GM19025 (cell line): ENCODE results near the gene ORAI3.

Experiments used
- ATAC-seq: cut with Tn5 transposase; IDR thresholded peaks from one replicate; pipeline ENCODE4 v1.9.1; 2021; ENCODE audit warnings: mild to moderate bottlenecking, low read depth, moderate library complexity; ENCODE audit not compliant: unreplicated experiment

ORAI3 gene

GRCh38 chr16:30966033-30966619, 17.3 kb downstream of the ORAI3 start:
- no peak for ATAC-seq

DNA sequence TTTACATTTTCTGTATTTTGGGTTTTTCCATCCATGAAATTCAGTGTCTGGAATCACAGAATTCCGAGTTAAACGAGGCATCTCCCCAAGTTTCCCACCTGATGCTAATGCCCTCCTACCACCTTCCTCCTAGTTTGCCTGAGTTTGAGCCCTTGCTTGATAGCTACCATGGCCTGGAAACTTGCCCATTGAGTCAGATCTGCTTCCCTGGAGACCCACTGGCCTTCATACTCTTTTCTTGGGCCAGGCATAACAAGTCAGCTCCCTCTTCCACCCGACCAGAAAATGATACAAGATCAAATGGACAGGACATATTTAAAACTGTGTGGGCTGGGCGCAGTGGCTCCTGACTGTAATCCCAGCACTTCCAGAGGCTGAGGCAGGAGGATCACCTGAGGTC, 18.9 kb downstream of the ORAI3 start:
- ATAC-seq, result no peak

DNA sequence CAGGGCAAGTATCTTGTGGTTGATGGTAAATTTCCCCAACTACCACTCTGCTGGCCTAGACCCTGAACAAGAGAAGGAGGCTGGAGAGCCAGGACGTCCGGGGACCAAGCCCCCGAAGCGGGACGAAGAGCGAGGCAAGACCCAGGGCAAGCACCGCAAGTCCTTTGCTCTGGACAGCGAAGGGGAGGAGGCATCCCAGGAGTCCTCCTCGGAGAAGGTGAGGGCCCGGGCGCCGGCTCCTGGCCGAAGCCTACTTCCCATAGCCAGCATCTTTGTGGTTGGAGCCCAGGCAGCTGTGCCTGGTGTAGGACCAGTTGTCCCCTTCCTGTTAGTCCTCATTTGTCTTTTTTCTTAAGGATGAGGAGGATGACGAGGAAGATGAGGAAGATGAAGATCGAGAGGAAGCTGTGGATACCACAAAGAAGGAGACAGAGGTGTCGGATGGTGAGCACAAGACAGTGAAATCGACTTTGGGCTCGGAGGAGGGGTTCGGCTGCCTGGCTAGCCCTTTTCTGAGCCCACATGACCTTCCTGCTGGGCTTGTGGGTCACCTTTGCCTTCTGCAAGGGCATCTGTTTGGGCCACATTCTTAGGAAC, 20.5 kb downstream of the ORAI3 start:
- ATAC-seq, result no peak

- ATAC-seq, result no peak
These were observed 22.4 kb downstream of the ORAI3 start for GRCh38 chr16:30971298-30971697.

GRCh38 chr16:30972872-30973271, 24.0 kb downstream of the ORAI3 start:
- no peak for ATAC-seq

DNA sequence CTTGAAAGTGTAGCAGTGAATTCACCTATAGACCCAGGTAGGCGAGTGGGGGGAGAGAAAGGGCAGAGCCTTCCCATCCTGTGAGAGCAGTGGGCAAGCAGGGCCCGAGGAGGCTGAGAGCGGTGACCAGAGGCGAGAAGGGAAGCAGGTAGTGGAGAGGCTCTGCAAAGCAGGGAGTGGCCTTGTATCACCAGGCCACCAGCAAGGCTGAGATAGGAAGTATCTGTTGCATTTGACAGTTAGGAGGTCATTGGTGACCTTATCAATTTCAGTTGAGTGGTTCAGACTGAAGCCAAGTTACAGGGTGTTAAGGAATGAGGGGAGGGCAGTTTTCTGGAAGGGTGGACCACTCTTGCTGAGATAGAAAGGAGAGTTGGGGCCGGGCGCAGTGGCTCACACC, 25.5 kb downstream of the ORAI3 start:
- no peak for ATAC-seq

GRCh38 chr16:30976486-30976885, 27.6 kb downstream of the ORAI3 start:
- no peak for ATAC-seq

DNA sequence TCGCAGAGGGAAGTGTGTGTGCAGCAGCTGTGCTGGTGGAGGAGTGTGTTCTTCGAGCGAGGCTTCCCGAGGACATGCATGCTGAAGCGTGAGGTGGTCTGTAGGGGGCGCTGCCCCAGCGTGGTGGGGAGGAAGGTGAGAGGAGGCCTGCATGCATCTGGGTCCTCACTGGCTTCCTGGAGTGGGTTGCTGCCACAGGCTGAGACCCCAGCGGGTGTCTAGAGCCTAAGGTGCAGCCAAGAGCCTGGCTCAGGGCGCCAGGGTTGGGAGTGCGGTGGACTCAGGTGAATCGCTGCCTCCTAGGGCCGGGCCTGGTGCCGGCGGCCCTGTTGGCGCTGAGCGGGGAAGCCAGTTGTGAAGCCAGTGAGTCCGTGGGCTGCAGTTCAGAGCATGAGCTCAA, 28.6 kb downstream of the ORAI3 start:
- ATAC-seq, result no peak

- ATAC-seq, result no peak
These were observed 30.5 kb downstream of the ORAI3 start for GRCh38 chr16:30979170-30980022.

DNA sequence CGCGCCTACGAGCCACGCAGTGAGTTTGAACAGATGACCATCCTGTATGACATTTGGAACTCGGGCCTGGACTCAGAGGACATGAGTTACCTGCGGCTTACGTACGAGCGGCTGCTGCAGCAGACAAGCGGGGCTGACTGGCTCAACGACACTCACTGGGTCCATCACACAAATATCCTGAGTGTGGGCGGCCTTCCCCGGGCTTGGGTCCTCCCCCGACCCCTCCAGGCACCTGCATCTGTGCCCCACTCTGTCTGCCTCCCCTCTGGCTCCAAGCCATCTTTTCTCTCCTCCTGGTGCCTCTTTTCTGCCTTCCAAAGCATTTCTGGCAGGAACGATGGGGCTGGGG, 31.1 kb downstream of the ORAI3 start:
- ATAC-seq, result no peak

- no peak for ATAC-seq
These were observed 31.6 kb downstream of the ORAI3 start for GRCh38 chr16:30980434-30980833.

GRCh38 chr16:30980959-30981358, 32.1 kb downstream of the ORAI3 start:
- ATAC-seq, result no peak

DNA sequence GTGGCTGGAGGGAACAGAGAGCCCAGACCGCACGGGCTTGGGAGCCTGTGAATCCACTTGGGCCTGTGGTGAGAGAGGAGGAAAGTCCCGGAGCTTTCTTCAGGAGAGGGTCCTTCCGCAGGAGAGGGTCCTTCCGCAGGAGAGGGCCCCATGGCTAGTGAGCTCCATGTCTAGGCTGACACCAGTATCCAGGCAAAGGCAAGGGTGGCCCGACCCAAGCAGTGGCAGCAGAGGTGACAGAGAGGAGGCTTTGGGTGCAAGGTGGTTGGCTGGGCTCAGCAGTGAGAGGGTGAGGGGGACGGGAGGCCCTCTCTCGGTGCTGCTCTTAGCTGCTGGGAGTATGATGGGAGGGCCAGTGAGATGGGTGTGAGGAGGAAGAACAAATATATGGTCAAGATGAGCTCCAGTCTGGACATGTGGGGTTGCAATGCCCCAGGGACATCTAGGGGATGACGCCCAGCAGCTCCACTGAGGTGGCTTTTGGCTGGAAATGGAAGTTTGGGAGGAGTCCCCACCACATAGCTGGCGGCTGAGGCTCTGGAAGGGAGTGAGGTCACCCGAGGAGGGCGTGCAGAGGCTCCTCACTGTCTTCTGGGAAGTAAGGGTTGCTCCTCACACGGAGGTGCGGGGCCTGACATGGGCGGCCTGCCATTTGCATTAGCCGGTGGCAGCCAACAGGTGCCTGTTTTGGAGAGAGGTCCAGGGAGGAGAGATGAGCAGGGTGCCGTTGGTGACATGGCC, 33.9 kb downstream of the ORAI3 start:
- ATAC-seq, result no peak

GRCh38 chr16:30983289-30983889, 34.5 kb downstream of the ORAI3 start:
- no peak for ATAC-seq

- ATAC-seq, result no peak
These were observed 35.2 kb downstream of the ORAI3 start for GRCh38 chr16:30983898-30984610.

DNA sequence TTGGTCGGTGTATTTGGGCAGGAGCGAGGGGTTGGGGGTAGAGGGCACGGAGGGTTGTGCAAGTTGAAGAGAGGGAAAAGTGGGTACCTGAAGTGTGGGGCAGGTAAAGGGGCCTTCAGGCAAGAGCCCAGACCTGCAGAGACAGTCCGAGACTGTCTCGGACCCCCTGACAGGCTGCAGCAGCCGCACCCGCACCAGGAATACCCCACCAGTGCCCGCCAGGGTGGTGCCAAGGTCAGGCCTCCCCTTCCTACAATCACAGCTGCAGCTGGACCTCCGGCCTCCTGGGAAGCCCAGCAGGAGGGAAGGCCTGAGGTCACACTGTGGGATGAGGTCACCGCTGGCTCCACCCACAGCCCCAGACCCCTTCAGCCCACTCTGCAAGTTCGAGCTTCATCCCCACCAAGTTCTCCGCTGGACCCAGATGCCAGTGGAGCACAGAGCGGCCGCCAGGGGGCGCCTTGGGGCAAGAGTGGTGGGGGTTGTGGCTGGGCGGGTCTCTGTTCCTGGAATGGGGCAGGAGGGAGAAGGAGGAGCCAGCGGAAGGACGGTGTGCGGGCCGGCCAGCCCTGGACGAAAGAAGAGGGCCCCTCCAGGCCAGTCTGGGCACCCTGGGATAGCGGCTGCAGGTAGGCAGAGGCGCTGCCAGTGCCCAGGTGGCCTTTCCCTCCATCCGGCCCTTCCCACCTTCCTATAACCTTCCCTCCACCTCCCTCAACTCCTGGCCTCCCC, 36.0 kb downstream of the ORAI3 start, which contains the start of gene HSD3B7:
HSD3B7 (plus strand) TSS at position 539 of the 732 bp plus-strand sequence. CDS start 452 bp downstream, outside the sequence.
- no peak for ATAC-seq

DNA sequence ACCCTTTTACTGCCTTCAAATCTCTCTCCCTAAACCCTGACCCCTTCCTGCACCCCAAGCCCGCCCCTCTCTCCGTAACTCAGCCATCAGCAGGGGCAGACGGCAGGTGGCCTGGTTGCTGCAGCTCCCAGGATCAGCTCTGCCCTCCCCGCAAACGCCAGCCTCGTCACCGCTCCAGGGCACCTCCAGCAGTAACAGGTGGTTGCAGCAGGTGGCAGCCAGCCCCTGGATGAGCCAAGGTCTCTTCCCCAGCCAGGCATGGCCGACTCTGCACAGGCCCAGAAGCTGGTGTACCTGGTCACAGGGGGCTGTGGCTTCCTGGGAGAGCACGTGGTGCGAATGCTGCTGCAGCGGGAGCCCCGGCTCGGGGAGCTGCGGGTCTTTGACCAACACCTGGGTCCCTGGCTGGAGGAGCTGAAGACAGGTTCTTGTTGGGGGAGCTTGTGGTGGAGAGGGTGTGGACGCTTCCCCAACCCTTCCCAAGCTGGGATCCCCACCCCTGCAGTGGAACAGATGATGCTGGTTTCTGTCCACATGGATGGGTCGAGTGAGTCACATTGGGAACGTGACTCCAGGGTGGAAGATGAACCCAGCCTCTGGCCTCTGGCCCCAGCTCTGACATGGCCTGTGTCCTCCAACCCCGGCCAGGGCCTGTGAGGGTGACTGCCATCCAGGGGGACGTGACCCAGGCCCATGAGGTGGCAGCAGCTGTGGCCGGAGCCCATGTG, 36.7 kb downstream of the ORAI3 start:
- ATAC-seq, result no peak

DNA sequence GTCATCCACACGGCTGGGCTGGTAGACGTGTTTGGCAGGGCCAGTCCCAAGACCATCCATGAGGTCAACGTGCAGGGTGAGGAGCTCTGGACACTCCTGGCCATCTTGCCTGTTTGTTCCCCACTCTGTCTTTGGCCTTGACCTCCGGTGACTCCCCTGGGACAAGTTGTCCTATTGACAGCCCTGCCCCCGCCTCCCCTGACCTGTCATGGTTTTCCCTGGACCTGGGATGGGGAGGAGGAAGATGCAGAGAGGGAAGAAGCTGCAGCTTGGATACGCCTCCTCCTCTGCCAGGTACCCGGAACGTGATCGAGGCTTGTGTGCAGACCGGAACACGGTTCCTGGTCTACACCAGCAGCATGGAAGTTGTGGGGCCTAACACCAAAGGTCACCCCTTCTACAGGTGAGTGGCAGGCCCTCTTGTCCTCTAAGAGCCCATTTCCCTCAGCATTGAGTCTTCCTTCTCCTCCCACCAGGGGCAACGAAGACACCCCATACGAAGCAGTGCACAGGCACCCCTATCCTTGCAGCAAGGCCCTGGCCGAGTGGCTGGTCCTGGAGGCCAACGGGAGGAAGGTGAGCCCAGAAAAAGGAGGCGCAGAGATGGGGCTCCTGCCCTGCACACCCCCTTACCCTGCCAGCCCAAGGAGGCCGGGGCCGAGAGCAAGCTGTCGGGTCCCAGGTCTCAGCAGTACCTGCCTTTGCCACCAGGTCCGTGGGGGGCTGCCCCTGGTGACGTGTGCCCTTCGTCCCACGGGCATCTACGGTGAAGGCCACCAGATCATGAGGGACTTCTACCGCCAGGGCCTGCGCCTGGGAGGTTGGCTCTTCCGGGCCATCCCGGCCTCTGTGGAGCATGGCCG, 37.5 kb downstream of the ORAI3 start:
- ATAC-seq, result no peak
